H1 (cell line): ENCODE results near the gene KRR1. TPM values are rescaled to one million over a fixed set of nuclear protein-coding genes. Genes with fewer than 3 reads are reported as not detected.

Experiments
- CHD2 ChIP-seq: IDR thresholded peaks from 2 replicates; pipeline ENCODE4 v1.6.1; 2012; ENCODE audit warnings: low read length, improper control_type of control experiment
- EGR1 ChIP-seq: IDR thresholded peaks from 2 replicates; pipeline ENCODE4 v1.6.1; 2011; ENCODE audit warnings: low read depth, low read length, borderline replicate concordance
- FOSL1 ChIP-seq: IDR thresholded peaks from 2 replicates; pipeline ENCODE4 v1.6.1; 2011; ENCODE audit warnings: mild to moderate bottlenecking, low read depth, low read length, moderate library complexity; ENCODE audit not compliant: insufficient read depth
- JUN ChIP-seq: IDR thresholded peaks from 2 replicates; pipeline ENCODE4 v1.6.1; 2011; ENCODE audit warnings: low read depth, mild to moderate bottlenecking, improper control_type of control experiment, low read length
- POLR2A ChIP-seq, 2 experiments: IDR thresholded peaks; 1 replicate in 1 of 2; 2 replicates in 1 of 2; pipeline ENCODE4 v1.6.1; 2011; ENCODE audit warnings: low read depth in 2 of 2, low read length in 2 of 2, mild to moderate bottlenecking in 2 of 2; ENCODE audit errors: control extremely low read depth in 1 of 2
- RFX5 ChIP-seq: IDR thresholded peaks from 2 replicates; pipeline ENCODE4 v1.6.1; 2011; ENCODE audit warnings: low read depth, low read length, improper control_type of control experiment, borderline replicate concordance
- RXRA ChIP-seq: IDR thresholded peaks from 2 replicates; pipeline ENCODE4 v1.6.1; 2011; ENCODE audit warnings: low read depth, mild to moderate bottlenecking, low read length, moderate library complexity; ENCODE audit not compliant: insufficient read depth
- SP4 ChIP-seq: IDR thresholded peaks from 2 replicates; pipeline ENCODE4 v1.6.1; 2012; ENCODE audit warnings: low read length, inconsistent platforms
- polyA plus RNA-seq, 7 experiments: library from polyadenylated mRNA; depleted of rRNA in 3 of 7; stranded (reverse) in 5 of 7; unstranded in 2 of 7; fragments of >200 nt in 5 of 7; fragments of 200-250 nt in 2 of 7; gene quantifications; 1 replicate in 5 of 7; 2 replicates in 1 of 7; 4 replicates in 1 of 7; pipeline versions ENCODE4 v1.2.1 to v1.2.3, GENCODE V29; 2011 to 2013; ENCODE audit warnings: missing spikeins in 2 of 7, mixed read lengths in 2 of 7
- total RNA-seq: library from RNA; stranded (reverse); fragmentation: NEBNext Ultra II Directional; extraction: Animal tissue kit (Norgen Biotek cat#: 25700); gene quantifications from 2 replicates; pipeline ENCODE4 v1.2.1, GENCODE V29; 2021
- TF ChIP-seq, protein P1 (sequence below): fragments of 300-600 bp; sonication (generic); IDR thresholded peaks from 2 replicates; pipeline ENCODE4 v1.7.1; 2012; ENCODE audit warnings: low read length, moderate library complexity, mild to moderate bottlenecking, inconsistent platforms; ENCODE audit not compliant: insufficient replicate concordance
- TF ChIP-seq, protein P2 (sequence below), 3 experiments: IDR thresholded peaks; 1 replicate in 2 of 3; 2 replicates in 1 of 3; pipeline versions ENCODE4 v1.5.1 to v1.6.1; 2011; ENCODE audit warnings: low read length in 3 of 3, mild to moderate bottlenecking in 3 of 3, inconsistent platforms in 2 of 3, low read depth in 1 of 3, moderate library complexity in 1 of 3; ENCODE audit not compliant: insufficient read depth in 1 of 3; ENCODE audit errors: control extremely low read depth in 1 of 3

Gene KRR1
- total and polyA plus RNA-seq, 2 of the 8 experiments (the other 6 are each of a cell fraction or from before 2014, with no cell fraction given) = 6.1 to 80.1 TPM

DNA sequence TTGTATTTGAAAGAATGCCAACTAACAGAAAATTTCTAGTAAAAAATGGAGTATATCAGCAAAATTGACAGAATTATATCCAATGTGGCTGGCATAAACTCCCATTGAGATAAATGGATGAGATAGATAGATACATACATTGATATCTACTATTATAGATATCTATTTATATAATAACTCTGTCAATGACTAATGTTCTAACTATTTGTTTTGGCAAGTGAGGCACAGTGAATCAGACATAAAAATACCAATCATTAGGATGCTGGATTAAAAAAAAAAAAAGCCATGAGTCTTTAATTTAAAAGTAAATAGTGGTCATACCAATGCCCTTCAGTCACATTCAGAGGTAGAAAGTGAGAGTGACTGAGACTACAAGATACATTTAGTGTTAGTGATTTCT is 64.6 kb downstream of the KRR1 start (continued):
- TF ChIP-seq, protein P1, sequence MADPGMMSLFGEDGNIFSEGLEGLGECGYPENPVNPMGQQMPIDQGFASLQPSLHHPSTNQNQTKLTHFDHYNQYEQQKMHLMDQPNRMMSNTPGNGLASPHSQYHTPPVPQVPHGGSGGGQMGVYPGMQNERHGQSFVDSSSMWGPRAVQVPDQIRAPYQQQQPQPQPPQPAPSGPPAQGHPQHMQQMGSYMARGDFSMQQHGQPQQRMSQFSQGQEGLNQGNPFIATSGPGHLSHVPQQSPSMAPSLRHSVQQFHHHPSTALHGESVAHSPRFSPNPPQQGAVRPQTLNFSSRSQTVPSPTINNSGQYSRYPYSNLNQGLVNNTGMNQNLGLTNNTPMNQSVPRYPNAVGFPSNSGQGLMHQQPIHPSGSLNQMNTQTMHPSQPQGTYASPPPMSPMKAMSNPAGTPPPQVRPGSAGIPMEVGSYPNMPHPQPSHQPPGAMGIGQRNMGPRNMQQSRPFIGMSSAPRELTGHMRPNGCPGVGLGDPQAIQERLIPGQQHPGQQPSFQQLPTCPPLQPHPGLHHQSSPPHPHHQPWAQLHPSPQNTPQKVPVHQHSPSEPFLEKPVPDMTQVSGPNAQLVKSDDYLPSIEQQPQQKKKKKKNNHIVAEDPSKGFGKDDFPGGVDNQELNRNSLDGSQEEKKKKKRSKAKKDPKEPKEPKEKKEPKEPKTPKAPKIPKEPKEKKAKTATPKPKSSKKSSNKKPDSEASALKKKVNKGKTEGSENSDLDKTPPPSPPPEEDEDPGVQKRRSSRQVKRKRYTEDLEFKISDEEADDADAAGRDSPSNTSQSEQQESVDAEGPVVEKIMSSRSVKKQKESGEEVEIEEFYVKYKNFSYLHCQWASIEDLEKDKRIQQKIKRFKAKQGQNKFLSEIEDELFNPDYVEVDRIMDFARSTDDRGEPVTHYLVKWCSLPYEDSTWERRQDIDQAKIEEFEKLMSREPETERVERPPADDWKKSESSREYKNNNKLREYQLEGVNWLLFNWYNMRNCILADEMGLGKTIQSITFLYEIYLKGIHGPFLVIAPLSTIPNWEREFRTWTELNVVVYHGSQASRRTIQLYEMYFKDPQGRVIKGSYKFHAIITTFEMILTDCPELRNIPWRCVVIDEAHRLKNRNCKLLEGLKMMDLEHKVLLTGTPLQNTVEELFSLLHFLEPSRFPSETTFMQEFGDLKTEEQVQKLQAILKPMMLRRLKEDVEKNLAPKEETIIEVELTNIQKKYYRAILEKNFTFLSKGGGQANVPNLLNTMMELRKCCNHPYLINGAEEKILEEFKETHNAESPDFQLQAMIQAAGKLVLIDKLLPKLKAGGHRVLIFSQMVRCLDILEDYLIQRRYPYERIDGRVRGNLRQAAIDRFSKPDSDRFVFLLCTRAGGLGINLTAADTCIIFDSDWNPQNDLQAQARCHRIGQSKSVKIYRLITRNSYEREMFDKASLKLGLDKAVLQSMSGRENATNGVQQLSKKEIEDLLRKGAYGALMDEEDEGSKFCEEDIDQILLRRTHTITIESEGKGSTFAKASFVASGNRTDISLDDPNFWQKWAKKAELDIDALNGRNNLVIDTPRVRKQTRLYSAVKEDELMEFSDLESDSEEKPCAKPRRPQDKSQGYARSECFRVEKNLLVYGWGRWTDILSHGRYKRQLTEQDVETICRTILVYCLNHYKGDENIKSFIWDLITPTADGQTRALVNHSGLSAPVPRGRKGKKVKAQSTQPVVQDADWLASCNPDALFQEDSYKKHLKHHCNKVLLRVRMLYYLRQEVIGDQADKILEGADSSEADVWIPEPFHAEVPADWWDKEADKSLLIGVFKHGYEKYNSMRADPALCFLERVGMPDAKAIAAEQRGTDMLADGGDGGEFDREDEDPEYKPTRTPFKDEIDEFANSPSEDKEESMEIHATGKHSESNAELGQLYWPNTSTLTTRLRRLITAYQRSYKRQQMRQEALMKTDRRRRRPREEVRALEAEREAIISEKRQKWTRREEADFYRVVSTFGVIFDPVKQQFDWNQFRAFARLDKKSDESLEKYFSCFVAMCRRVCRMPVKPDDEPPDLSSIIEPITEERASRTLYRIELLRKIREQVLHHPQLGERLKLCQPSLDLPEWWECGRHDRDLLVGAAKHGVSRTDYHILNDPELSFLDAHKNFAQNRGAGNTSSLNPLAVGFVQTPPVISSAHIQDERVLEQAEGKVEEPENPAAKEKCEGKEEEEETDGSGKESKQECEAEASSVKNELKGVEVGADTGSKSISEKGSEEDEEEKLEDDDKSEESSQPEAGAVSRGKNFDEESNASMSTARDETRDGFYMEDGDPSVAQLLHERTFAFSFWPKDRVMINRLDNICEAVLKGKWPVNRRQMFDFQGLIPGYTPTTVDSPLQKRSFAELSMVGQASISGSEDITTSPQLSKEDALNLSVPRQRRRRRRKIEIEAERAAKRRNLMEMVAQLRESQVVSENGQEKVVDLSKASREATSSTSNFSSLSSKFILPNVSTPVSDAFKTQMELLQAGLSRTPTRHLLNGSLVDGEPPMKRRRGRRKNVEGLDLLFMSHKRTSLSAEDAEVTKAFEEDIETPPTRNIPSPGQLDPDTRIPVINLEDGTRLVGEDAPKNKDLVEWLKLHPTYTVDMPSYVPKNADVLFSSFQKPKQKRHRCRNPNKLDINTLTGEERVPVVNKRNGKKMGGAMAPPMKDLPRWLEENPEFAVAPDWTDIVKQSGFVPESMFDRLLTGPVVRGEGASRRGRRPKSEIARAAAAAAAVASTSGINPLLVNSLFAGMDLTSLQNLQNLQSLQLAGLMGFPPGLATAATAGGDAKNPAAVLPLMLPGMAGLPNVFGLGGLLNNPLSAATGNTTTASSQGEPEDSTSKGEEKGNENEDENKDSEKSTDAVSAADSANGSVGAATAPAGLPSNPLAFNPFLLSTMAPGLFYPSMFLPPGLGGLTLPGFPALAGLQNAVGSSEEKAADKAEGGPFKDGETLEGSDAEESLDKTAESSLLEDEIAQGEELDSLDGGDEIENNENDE = no peak
- no peak for TF ChIP-seq JUN
- TF ChIP-seq CHD2 = no peak
- TF ChIP-seq SP4 = no peak
- no peak for TF ChIP-seq RFX5
- TF ChIP-seq FOSL1 = no peak
- TF ChIP-seq RXRA = no peak
- TF ChIP-seq POLR2A (IDR thresholded peaks at IDR 0.05; ENCODE audit: control extremely low read depth in 1 of 2, low read depth in 2 of 2, low read length in 2 of 2) = no peak
- TF ChIP-seq, protein P2, sequence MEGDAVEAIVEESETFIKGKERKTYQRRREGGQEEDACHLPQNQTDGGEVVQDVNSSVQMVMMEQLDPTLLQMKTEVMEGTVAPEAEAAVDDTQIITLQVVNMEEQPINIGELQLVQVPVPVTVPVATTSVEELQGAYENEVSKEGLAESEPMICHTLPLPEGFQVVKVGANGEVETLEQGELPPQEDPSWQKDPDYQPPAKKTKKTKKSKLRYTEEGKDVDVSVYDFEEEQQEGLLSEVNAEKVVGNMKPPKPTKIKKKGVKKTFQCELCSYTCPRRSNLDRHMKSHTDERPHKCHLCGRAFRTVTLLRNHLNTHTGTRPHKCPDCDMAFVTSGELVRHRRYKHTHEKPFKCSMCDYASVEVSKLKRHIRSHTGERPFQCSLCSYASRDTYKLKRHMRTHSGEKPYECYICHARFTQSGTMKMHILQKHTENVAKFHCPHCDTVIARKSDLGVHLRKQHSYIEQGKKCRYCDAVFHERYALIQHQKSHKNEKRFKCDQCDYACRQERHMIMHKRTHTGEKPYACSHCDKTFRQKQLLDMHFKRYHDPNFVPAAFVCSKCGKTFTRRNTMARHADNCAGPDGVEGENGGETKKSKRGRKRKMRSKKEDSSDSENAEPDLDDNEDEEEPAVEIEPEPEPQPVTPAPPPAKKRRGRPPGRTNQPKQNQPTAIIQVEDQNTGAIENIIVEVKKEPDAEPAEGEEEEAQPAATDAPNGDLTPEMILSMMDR (IDR thresholded peaks at IDR 0.05; ENCODE audit: control extremely low read depth in 1 of 3, insufficient read depth in 1 of 3, low read depth in 1 of 3, low read length in 3 of 3) = no peak
- TF ChIP-seq EGR1 = no peak
